Parathyroid adenoma (tissue), 2 donors: ENCODE results near the gene FAM156A.
"Not testable (repeated sequence)": the region's sequence is repeated elsewhere in the genome, so short reads cannot be mapped to it uniquely, and the experiment has no call there.

Experiments used
- H2AFZ ChIP-seq: fragments of 300-600 bp; sonication (generic); one replicate; pipeline ENCODE4 v1.7.0; 2017; ENCODE audit warnings: antibody characterized with exemption, mild to moderate bottlenecking
- H3K27ac ChIP-seq: fragments of 300-600 bp; sonication (generic); one replicate; pipeline ENCODE4 v1.7.0; 2017
- H3K27me3 ChIP-seq: fragments of 300-600 bp; sonication (generic); one replicate; pipeline ENCODE4 v1.7.0; 2017; ENCODE audit warnings: low read length; ENCODE audit not compliant: control insufficient read depth, insufficient read depth
- H3K36me3 ChIP-seq: fragments of 300-600 bp; sonication (generic); one replicate; pipeline ENCODE4 v1.7.0; 2017; ENCODE audit warnings: low read length; ENCODE audit not compliant: control insufficient read depth, insufficient read depth
- H3K4me1 ChIP-seq: fragments of 300-600 bp; sonication (generic); one replicate; pipeline ENCODE4 v1.7.0; 2017; ENCODE audit warnings: control low read depth
- H3K4me2 ChIP-seq: fragments of 300-600 bp; sonication (generic); one replicate; pipeline ENCODE4 v1.7.0; 2017; ENCODE audit warnings: low read length
- H3K4me3 ChIP-seq: fragments of 300-600 bp; sonication (generic); one replicate; pipeline ENCODE4 v1.7.0; 2017; ENCODE audit warnings: low read depth, low read length
- H3K79me2 ChIP-seq: fragments of 300-600 bp; sonication (generic); one replicate; pipeline ENCODE4 v1.7.0; 2017; ENCODE audit warnings: control low read depth
- H3K9ac ChIP-seq: fragments of 300-600 bp; sonication (generic); one replicate; pipeline ENCODE4 v1.7.0; 2017; ENCODE audit warnings: mild to moderate bottlenecking
- H3K9me3 ChIP-seq: fragments of 300-600 bp; sonication (generic); one replicate; pipeline ENCODE4 v1.7.0; 2017; ENCODE audit warnings: low read length; ENCODE audit not compliant: control insufficient read depth
- TF ChIP-seq, protein P1 (sequence below): fragments of 300-600 bp; sonication (generic); IDR thresholded peaks from one replicate; pipeline ENCODE4 v1.7.0; 2017; ENCODE audit warnings: antibody characterized with exemption, mild to moderate bottlenecking
- donor health status: primary hyperparathyroidism.

FAM156A gene

DNA sequence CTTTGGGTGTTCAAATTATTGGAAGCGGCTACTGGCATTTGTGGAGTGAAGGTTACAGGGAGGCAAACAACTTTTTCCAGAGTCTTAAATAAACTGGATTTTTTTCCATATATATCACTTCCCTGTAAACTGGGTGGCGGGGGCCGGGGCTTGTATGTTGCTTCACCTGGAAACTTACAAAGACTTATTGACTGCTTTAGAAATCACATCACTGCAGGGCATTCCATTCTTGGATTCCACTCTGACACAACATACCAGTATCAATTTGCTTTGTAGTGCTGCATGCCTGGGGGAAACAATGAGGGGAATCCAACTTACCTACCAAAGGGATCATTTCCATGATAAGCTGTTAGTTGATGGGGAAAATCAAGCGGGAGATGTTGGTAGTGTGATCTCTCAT, 21.7 kb upstream of the FAM156A start:
- no peaks in the 10 kb centered on the region for H3K9me3 ChIP-seq
- TF ChIP-seq, protein P1, sequence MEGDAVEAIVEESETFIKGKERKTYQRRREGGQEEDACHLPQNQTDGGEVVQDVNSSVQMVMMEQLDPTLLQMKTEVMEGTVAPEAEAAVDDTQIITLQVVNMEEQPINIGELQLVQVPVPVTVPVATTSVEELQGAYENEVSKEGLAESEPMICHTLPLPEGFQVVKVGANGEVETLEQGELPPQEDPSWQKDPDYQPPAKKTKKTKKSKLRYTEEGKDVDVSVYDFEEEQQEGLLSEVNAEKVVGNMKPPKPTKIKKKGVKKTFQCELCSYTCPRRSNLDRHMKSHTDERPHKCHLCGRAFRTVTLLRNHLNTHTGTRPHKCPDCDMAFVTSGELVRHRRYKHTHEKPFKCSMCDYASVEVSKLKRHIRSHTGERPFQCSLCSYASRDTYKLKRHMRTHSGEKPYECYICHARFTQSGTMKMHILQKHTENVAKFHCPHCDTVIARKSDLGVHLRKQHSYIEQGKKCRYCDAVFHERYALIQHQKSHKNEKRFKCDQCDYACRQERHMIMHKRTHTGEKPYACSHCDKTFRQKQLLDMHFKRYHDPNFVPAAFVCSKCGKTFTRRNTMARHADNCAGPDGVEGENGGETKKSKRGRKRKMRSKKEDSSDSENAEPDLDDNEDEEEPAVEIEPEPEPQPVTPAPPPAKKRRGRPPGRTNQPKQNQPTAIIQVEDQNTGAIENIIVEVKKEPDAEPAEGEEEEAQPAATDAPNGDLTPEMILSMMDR = no peak
- no peak overlapping the region for H3K4me2 ChIP-seq
- no peak overlapping the region for H2AFZ ChIP-seq
- no peaks in the 10 kb centered on the region for H3K79me2 ChIP-seq
- no peak overlapping the region for H3K4me3 ChIP-seq
- H3K4me1 ChIP-seq = peaks cover 6% of the 10 kb centered on the region
- H3K9ac ChIP-seq = no peak overlapping the region
- H3K27ac ChIP-seq = no peak overlapping the region
- H3K27me3 ChIP-seq = no peaks in the 10 kb centered on the region
- no peaks in the 10 kb centered on the region for H3K36me3 ChIP-seq

DNA sequence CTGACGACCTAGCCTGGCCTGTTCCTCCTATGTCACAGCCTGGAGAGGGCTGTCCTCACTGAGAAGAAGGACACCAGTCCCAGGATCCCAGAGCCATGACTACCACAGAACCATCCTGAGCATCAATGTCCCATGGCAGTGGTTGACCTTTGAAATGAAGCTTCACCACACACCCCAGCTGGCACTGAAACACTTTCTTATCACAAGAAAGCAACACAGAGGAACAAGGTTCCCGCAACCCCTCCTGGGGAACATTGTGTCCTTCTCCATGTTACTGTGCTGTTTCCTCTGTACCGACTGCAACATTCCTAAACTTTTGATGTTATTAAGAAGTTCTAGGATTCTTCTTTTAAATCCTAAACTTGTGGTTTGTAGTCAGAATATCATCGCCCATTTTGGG, 21.2 kb upstream of the FAM156A start:
- Histone ChIP-seq H3K36me3 (no peaks in the 10 kb centered on the region), H3K27ac (no peak overlapping the region), H3K79me2 (no peaks in the 10 kb centered on the region), H3K4me2 (no peak overlapping the region), H2AFZ (no peak overlapping the region), H3K4me3 (no peak overlapping the region), H3K9me3 (no peaks in the 10 kb centered on the region), H3K27me3 (no peaks in the 10 kb centered on the region), H3K4me1 (peaks cover 6% of the 10 kb centered on the region), H3K9ac (no peak overlapping the region)
- TF ChIP-seq, protein P1 = no peak

DNA sequence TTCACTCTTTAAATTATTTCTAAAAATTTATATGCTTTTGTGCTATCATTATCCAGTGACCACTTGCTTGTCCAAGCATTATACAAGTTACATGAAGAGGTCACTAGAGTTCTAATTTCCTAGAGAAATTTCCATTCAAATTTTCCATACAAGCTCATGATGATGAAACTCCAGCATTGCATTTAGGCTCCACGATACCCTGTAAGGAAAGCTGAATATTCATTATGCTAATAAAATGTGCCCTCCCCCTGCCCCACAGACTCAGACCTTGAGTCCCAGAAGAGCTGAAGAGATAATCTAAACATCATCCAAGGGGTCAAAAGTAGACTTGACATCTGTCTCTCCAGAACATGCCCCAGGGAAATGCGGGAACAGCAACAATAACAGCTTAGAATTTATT, 19.6 kb upstream of the FAM156A start:
- Histone ChIP-seq H3K4me2 (no peak overlapping the region), H3K4me1 (no peaks in the 10 kb centered on the region), H2AFZ (no peak overlapping the region), H3K27ac (no peak overlapping the region), H3K9me3 (no peaks in the 10 kb centered on the region), H3K79me2 (no peaks in the 10 kb centered on the region), H3K4me3 (no peak overlapping the region), H3K36me3 (no peaks in the 10 kb centered on the region), H3K9ac (no peak overlapping the region), H3K27me3 (no peaks in the 10 kb centered on the region)
- TF ChIP-seq, protein P1 = no peak

DNA sequence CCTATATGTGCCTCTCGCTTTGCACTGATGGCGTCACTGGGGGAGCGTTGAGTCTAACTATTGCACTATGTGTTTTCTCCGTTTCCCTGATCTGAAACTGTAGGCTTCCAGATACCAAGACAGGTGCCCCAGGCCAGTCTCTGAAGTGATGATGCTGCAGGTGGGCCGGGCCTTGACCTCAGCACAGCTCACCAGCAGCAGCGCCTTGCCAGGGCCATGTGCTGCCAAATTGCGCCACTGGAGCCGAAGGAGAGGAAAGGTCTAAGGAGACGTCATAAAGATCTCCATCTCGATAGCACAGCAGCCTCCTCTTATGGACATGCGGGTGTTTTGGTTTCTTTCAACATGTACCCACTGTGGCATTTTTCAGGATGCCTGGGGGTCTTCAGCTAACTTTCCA, 17.3 kb upstream of the FAM156A start:
- not testable (repeated sequence) for H3K9ac ChIP-seq, H3K4me2 ChIP-seq, H3K27me3 ChIP-seq, H3K36me3 ChIP-seq, H3K9me3 ChIP-seq, H3K79me2 ChIP-seq, H3K4me3 ChIP-seq, H2AFZ ChIP-seq, H3K4me1 ChIP-seq
- peak overlapping the region; percentile 65 for H3K27ac ChIP-seq

DNA sequence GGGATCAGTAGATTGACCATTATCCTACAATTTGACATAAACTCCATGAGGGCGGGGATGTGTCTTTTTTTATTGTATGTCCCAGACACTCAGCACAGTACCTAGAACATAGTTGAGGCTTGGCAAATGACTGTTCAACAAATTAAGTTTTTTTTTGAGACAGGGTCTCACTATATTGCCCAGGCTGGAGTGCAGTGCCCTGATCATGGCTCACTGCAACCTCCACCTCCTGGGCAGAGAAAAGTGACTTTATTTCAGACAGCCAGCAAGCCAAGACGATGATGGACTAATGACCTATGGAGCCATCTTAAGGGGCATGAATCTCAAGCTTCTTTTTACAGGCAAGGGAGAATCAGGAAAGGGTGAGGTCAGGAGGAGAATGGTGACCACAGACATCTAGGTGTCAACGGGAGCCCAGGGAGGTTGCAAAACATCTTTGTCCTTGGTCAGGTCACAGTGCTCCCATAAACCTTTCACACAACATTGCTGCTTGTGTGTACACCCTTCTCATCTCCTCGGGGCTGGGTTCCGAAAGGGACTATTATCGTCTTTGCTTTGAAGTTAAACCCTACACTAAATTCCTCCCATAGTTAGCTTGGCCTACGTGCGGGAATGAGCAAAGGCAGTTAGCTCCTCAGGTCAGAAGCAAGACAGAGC, 16.1 kb upstream of the FAM156A start:
- H3K4me2 ChIP-seq, H3K9me3 ChIP-seq, H3K79me2 ChIP-seq, H3K27me3 ChIP-seq, H2AFZ ChIP-seq, H3K4me1 ChIP-seq, H3K9ac ChIP-seq, H3K4me3 ChIP-seq, H3K27ac ChIP-seq, H3K36me3 ChIP-seq: not testable (repeated sequence)

DNA sequence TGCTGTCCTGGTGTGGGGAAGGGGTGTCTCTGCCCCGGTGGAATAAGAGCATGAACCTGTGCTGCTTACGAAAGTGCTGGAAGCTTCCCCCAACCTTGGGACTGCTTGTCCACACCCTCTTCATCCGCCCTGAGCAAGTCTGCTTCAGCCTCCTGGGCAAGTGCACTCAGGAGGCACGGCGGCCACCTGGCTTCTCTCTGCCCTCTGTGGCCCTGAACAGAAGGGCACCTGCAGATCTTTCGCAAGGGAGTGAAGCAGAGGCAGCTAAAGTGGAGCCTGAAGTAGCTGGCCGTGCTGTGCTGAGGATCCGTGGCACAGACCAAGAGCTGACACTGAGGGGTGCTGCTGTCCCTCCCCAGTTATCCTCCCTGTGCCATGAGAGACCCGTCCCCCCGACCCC, 9.6 kb upstream of the FAM156A start:
- H3K36me3 ChIP-seq, H3K27ac ChIP-seq, H3K4me2 ChIP-seq, H3K79me2 ChIP-seq, H3K4me3 ChIP-seq, H2AFZ ChIP-seq, H3K9ac ChIP-seq, H3K4me1 ChIP-seq, H3K9me3 ChIP-seq, H3K27me3 ChIP-seq: not testable (repeated sequence)

DNA sequence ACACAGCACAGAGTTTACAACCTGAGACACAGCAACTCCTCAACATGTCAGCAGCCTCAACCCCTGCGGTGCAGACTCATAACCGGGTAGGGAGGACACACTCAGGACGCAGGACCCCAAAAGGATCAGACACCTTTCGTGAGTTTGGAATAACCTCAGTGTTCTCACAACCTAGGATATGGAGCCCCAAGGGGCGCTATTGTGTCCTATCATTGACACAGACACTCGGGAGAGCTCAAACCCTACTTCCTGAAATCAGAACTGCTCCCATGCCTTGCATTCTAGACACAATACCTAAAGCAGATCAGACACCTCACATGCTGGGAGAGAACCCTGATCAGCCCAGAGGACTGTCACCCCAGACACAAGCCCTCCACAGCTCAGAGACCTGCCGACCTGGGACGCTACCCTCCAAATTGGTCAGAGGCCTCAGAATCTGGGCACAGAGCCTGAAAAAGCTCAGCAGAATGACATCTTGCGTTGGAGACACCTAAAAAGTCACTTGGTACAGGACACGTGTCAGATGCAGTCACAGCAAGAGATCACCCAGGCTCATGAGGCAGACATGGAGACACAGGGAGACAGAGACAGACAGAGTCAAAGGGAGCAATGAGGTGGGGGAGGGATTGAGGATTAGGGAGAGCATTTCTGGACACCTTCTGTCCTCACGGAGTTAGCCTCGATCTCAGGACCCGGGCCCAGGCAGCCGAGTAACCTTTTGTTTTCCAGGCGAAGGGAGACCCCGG, 8.8 kb upstream of the FAM156A start:
- not testable (repeated sequence) for H3K27me3 ChIP-seq, H3K4me1 ChIP-seq, H3K79me2 ChIP-seq, H3K27ac ChIP-seq, H3K9ac ChIP-seq, H3K4me2 ChIP-seq, H3K4me3 ChIP-seq, H2AFZ ChIP-seq, H3K9me3 ChIP-seq, H3K36me3 ChIP-seq

DNA sequence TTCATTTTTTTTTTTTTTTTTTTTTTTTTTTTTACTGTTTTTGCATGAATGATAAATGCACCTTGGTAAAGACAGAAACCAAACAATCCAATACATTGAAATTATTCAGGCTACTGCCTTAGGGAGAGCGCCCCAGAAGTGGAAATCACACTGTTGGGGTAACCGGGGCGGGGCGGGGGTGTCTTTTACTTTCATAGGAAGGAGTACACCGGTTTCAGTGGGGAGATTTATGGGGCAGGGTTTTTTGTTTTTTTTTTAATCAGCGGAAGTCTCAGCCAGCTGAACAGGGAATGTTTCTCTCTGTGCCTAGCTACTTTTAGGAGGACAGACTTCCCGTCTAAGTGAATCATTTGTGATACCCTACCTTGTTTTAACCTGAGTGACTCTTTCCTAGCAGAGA, 643 bp upstream of the FAM156A start:
- H3K4me2 ChIP-seq, H3K27ac ChIP-seq, H3K9ac ChIP-seq, H3K4me3 ChIP-seq, H3K9me3 ChIP-seq, H2AFZ ChIP-seq, H3K79me2 ChIP-seq, H3K4me1 ChIP-seq, H3K27me3 ChIP-seq, H3K36me3 ChIP-seq: not testable (repeated sequence)
